MCF 10A (cell line): ENCODE data around the gene KRTAP2-4. TPM values are rescaled to one million over a fixed set of nuclear protein-coding genes. Genes with fewer than 3 reads are reported as not detected.

ENCODE experiments used
- BruUV-seq: library from RNA; stranded (reverse); fragments of 400-500 nt; replicated peaks from 2 replicates; lab custom pipeline; 2021; lab: Mats Ljungman, UMichigan
- CTCF ChIA-PET: fragments of 300-600 bp; sonication (Branson Sonifier 250); formaldehyde crosslinking; extraction: SDS; loops from one replicate; lab custom pipeline; 2021; ENCODE audit warnings: antibody characterized with exemption, inconsistent platforms; lab: Yijun Ruan, JAX
- POLR2A ChIA-PET: fragments of 300-600, 350-650 bp; sonication (Branson Sonifier 250); formaldehyde crosslinking; extraction: SDS; loops from one replicate; lab custom pipeline; 2020; ENCODE audit warnings: antibody characterized with exemption, inconsistent platforms; lab: Yijun Ruan, JAX
- DNase-seq: peaks from one replicate; pipeline ENCODE4 v3.0.0-alpha.2; 2018; ENCODE audit not compliant: unreplicated experiment
- H3K27ac Mint-ChIP-seq: one replicate; pipeline ENCODE4 v1.8.0; 2022; ENCODE audit warnings: mild to moderate bottlenecking, low read depth, mixed read lengths; ENCODE audit not compliant: unreplicated experiment
- H3K27me3 Mint-ChIP-seq: one replicate; pipeline ENCODE4 v1.8.0; 2022; ENCODE audit warnings: mixed read lengths; ENCODE audit not compliant: insufficient read depth, unreplicated experiment
- H3K36me3 Mint-ChIP-seq: one replicate; pipeline ENCODE4 v1.8.0; 2022; ENCODE audit warnings: mild to moderate bottlenecking, moderate library complexity, mixed read lengths; ENCODE audit not compliant: insufficient read depth, unreplicated experiment
- H3K4me1 Mint-ChIP-seq: one replicate; pipeline ENCODE4 v1.8.0; 2022; ENCODE audit warnings: mixed read lengths; ENCODE audit not compliant: insufficient read depth, unreplicated experiment
- H3K4me3 Mint-ChIP-seq: one replicate; pipeline ENCODE4 v1.8.0; 2022; ENCODE audit warnings: mild to moderate bottlenecking, moderate library complexity, mixed read lengths; ENCODE audit not compliant: unreplicated experiment
- H3K9me3 Mint-ChIP-seq: one replicate; pipeline ENCODE4 v1.8.0; 2022; ENCODE audit warnings: mixed read lengths; ENCODE audit not compliant: unreplicated experiment
- intact Hi-C: fragments of 100-400 bp; cut with micrococcal nuclease; formaldehyde crosslinking; loops from 2 replicates; pipeline ENCODE4 v1.14.1; 2022
- total RNA-seq: library from RNA; stranded (reverse); gene quantifications from 2 replicates; pipeline ENCODE4 v1.2.3, GENCODE V29; 2022
- TF ChIP-seq, protein P1 (sequence below): fragments of 200-600 bp; IDR thresholded peaks from one replicate; pipeline ENCODE4 v1.8.0; 2022; ENCODE audit warnings: antibody characterized with exemption, mild to moderate bottlenecking; ENCODE audit not compliant: unreplicated experiment

Gene KRTAP2-4
- total RNA-seq, 1 experiment from 2014 or later = not detected

DNA sequence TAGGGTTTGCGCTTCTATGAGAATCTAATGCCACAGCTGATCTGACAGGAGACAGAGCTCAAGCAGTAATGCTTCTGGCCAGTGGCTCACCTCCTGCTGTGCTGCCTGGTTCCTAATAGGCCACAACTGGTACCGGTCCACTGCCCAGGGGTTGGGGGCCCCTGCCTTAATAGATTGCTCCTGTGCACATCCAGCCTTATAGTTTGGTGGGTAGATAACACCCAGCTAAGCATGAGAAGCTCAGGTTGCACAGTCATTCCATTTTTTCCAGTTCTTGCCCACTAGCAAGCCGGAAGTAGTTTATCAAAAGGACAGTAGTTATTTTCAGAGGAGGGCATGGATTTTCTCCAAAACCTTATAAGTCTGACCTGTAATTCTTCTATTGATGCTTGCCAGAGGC lies 46.3 kb downstream of the KRTAP2-4 start:
- Mint-ChIP-seq H3K4me3 (no peak overlapping the region), H3K27ac (no peak overlapping the region), H3K27me3 (no peaks in the 10 kb centered on the region), H3K4me1 (no peaks in the 10 kb centered on the region), H3K9me3 (no peaks in the 10 kb centered on the region), H3K36me3 (no peaks in the 10 kb centered on the region)
- CTCF ChIA-PET = interaction anchor here (0.6 to 0.8 kb wide), 2 partner anchors 113 to 203 kb away, joined by 3 read pairs; no protein-coding TSS in a partner anchor
- intact Hi-C loops = no loop called here
- TF ChIP-seq, protein P1, sequence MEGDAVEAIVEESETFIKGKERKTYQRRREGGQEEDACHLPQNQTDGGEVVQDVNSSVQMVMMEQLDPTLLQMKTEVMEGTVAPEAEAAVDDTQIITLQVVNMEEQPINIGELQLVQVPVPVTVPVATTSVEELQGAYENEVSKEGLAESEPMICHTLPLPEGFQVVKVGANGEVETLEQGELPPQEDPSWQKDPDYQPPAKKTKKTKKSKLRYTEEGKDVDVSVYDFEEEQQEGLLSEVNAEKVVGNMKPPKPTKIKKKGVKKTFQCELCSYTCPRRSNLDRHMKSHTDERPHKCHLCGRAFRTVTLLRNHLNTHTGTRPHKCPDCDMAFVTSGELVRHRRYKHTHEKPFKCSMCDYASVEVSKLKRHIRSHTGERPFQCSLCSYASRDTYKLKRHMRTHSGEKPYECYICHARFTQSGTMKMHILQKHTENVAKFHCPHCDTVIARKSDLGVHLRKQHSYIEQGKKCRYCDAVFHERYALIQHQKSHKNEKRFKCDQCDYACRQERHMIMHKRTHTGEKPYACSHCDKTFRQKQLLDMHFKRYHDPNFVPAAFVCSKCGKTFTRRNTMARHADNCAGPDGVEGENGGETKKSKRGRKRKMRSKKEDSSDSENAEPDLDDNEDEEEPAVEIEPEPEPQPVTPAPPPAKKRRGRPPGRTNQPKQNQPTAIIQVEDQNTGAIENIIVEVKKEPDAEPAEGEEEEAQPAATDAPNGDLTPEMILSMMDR = no peak
- POLR2A ChIA-PET = no interaction called here
- DNase-seq = no peak
- no TSS peak for BruUV-seq

DNA sequence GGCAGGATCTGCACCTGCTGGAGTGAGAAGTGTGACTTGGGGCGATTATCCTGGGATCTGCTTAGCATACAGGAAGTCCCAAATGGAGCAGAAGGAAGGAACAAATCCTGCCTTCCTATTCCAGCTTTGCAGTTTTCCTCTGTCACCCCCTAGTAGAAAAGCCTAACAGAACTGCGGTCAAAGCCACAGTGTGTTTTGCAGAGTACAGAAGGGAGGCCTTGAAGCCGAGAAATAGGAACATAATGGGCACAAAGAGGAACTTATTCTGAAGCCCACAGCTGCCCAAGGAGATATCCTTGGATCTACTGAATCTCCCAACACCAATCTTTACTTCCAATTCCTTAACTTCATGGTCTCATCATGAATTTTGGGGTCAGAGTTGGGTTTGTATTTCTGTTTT lies 47.1 kb downstream of the KRTAP2-4 start:
- no peak overlapping the region for H3K27ac Mint-ChIP-seq
- H3K4me3 Mint-ChIP-seq = no peak overlapping the region
- no TSS peak for BruUV-seq
- no peaks in the 10 kb centered on the region for H3K9me3 Mint-ChIP-seq
- DNase-seq = no peak
- H3K36me3 Mint-ChIP-seq = no peaks in the 10 kb centered on the region
- TF ChIP-seq, protein P1 = no peak
- no peaks in the 10 kb centered on the region for H3K4me1 Mint-ChIP-seq
- intact Hi-C loops = no loop called here
- ChIA-PET POLR2A (no interaction called here), CTCF (interaction anchor here (0.8 to 0.9 kb wide), 2 partner anchors 18 to 112 kb away, joined by 3 to 4 read pairs; no protein-coding TSS in a partner anchor)
- H3K27me3 Mint-ChIP-seq = no peaks in the 10 kb centered on the region

DNA sequence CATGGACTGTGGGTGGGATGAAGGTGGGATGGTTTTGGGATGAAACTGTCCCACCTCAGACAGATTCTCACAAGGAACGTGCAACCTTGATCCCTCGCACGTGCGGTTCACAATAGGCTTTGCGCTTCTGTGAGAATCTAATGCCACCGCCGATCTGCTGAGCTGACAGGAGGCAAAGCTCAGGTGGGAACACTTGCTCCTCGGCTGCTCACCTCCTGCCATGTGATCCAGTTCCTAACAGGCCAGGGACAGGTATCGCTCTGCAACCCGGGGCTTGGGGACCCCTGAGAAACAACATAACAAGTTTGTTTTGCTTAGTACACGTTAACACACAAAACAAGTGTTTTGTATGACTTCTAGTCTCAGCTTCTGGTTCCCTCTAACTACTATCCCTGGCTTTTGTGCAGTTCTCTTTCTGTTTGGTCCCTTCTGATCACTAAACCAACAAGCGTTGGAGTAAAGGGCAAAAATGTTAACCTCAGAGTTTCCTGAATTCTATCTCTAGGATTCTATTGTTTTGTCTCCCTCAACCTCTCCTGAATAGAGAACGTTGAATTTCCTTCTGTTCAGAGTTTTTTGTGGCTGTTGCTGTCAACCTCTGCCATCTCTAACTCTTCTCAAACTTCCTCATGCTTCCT lies 49.0 kb downstream of the KRTAP2-4 start:
- CTCF ChIA-PET = no interaction called here
- BruUV-seq = no TSS peak
- no peak for DNase-seq

DNA sequence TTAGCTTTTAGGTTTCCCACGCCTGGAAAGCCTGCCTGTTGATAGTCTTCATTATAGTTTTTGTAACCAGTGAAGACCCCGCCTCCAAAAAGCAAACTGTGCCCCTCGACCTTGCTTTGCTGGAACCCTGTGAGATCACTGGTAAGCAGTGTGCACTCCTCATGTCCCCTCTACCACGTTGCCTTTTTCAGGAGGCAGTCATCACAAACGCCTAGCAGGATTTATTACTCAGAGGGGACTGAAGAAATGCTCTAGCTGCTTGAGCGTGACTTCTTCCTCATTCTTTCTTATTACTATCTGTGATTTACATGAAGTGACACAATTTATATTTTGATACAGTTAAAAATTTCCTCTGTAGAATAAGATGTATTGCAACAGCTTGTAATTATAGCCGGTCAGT lies 50.2 kb downstream of the KRTAP2-4 start:
- no peak overlapping the region for H3K27ac Mint-ChIP-seq
- TF ChIP-seq, protein P1 = no peak
- intact Hi-C loops = no loop called here
- no peaks in the 10 kb centered on the region for H3K36me3 Mint-ChIP-seq
- POLR2A ChIA-PET = interaction anchor here (0.6 kb wide), 1 partner anchor 32 kb away, joined by 3 read pairs; the partner anchor contains the start of gene KRT40
- DNase-seq = no peak
- no peak overlapping the region for H3K4me3 Mint-ChIP-seq
- H3K27me3 Mint-ChIP-seq = no peaks in the 10 kb centered on the region
- CTCF ChIA-PET = no interaction called here
- H3K9me3 Mint-ChIP-seq = no peaks in the 10 kb centered on the region
- H3K4me1 Mint-ChIP-seq = no peaks in the 10 kb centered on the region
- BruUV-seq = no TSS peak

More for the DNA sequence above, 49.0 kb downstream of the KRTAP2-4 start:
- TF ChIP-seq, protein P1 = no peak
- Mint-ChIP-seq H3K27me3 (no peaks in the 10 kb centered on the region), H3K4me1 (no peaks in the 10 kb centered on the region), H3K4me3 (no peak overlapping the region), H3K36me3 (no peaks in the 10 kb centered on the region), H3K27ac (no peak overlapping the region), H3K9me3 (no peaks in the 10 kb centered on the region)
- POLR2A ChIA-PET = no interaction called here
- intact Hi-C loops = no loop called here

Other genes starting within 250 kb of the KRTAP2-4 start
- gene KRT10, start 243.3 kb downstream of the KRTAP2-4 start, total RNA-seq = 95.5 and 116 TPM in 2 replicates
- not detected in 2 replicates for gene KRT12, start 198.7 kb downstream of the KRTAP2-4 start, total RNA-seq
- gene KRT20, start 180.6 kb downstream of the KRTAP2-4 start, total RNA-seq = not detected in 2 replicates
- not detected in 2 replicates for gene KRT23, start 128.2 kb downstream of the KRTAP2-4 start, total RNA-seq
- not detected in 2 replicates for gene KRT39, start 98.9 kb downstream of the KRTAP2-4 start, total RNA-seq
- not detected in 2 replicates for gene KRT40, start 81.6 kb downstream of the KRTAP2-4 start, total RNA-seq
- gene KRTAP3-3, start 71.7 kb downstream of the KRTAP2-4 start, total RNA-seq = not detected in 2 replicates
- not detected in 2 replicates for gene KRTAP3-2, start 66.0 kb downstream of the KRTAP2-4 start, total RNA-seq
- gene KRTAP3-1, start 56.8 kb downstream of the KRTAP2-4 start, total RNA-seq = not detected in 2 replicates
- gene KRTAP1-5, start 38.7 kb downstream of the KRTAP2-4 start, total RNA-seq = not detected in 2 replicates
- gene KRTAP1-4, start 35.7 kb downstream of the KRTAP2-4 start, total RNA-seq = not detected in 2 replicates
- gene KRTAP1-3, start 31.0 kb downstream of the KRTAP2-4 start, total RNA-seq = not detected in 2 replicates
- not detected in 2 replicates for gene KRTAP1-1, start 24.4 kb downstream of the KRTAP2-4 start, total RNA-seq
- gene KRTAP2-1, start 18.6 kb downstream of the KRTAP2-4 start, total RNA-seq = not detected in 2 replicates
- gene KRTAP2-2, start 10.6 kb downstream of the KRTAP2-4 start, total RNA-seq = not detected in 2 replicates
- not detected in 2 replicates for gene KRTAP2-3, start 5.8 kb downstream of the KRTAP2-4 start, total RNA-seq
- not detected in 2 replicates for gene KRTAP4-7, start 18.3 kb upstream of the KRTAP2-4 start, total RNA-seq
- not detected in 2 replicates for gene KRTAP4-8, start 32.3 kb upstream of the KRTAP2-4 start, total RNA-seq
- not detected in 2 replicates for gene KRTAP4-16, start 36.3 kb upstream of the KRTAP2-4 start, total RNA-seq
- gene KRTAP4-9, start 39.5 kb upstream of the KRTAP2-4 start, total RNA-seq = not detected in 2 replicates
- gene KRTAP4-11, start 52.5 kb upstream of the KRTAP2-4 start, total RNA-seq = not detected in 2 replicates
- gene KRTAP4-12, start 58.3 kb upstream of the KRTAP2-4 start, total RNA-seq = not detected in 2 replicates
- gene KRTAP4-6, start 74.7 kb upstream of the KRTAP2-4 start, total RNA-seq = not detected in 2 replicates
- gene KRTAP4-5, start 83.9 kb upstream of the KRTAP2-4 start, total RNA-seq = not detected in 2 replicates
- not detected in 2 replicates for gene KRTAP4-4, start 94.9 kb upstream of the KRTAP2-4 start, total RNA-seq
- not detected in 2 replicates for gene KRTAP4-3, start 102.3 kb upstream of the KRTAP2-4 start, total RNA-seq
- gene KRTAP4-2, start 112.3 kb upstream of the KRTAP2-4 start, total RNA-seq = not detected in 2 replicates
- not detected in 2 replicates for gene KRTAP4-1, start 119.0 kb upstream of the KRTAP2-4 start, total RNA-seq
- not detected in 2 replicates for gene KRTAP9-1, start 124.0 kb upstream of the KRTAP2-4 start, total RNA-seq
- gene KRTAP9-2, start 160.8 kb upstream of the KRTAP2-4 start, total RNA-seq = not detected in 2 replicates
- not detected in 2 replicates for gene KRTAP9-3, start 166.6 kb upstream of the KRTAP2-4 start, total RNA-seq
- not detected in 2 replicates for gene KRTAP9-8, start 172.1 kb upstream of the KRTAP2-4 start, total RNA-seq
- gene KRTAP9-4, start 183.8 kb upstream of the KRTAP2-4 start, total RNA-seq = not detected in 2 replicates
- not detected in 2 replicates for gene KRTAP9-9, start 189.5 kb upstream of the KRTAP2-4 start, total RNA-seq
- not detected in 2 replicates for gene KRTAP9-6, start 199.5 kb upstream of the KRTAP2-4 start, total RNA-seq
- gene KRTAP9-7, start 209.8 kb upstream of the KRTAP2-4 start, total RNA-seq = not detected in 2 replicates
- not detected in 2 replicates for gene KRTAP29-1, start 237.0 kb upstream of the KRTAP2-4 start, total RNA-seq
- gene KRTAP16-1, start 243.4 kb upstream of the KRTAP2-4 start, total RNA-seq = not detected in 2 replicates
- gene KRTAP17-1, start 249.8 kb upstream of the KRTAP2-4 start, total RNA-seq = not detected in 2 replicates